BLaER1 (cell line): ENCODE measurements around the gene ESPNL.

Experiments
- H3K27ac ChIP-seq: shearing (Covaris generic); formaldehyde crosslinking; 2 replicates; pipeline ENCODE4 v1.8.1; 2022
- H3K27me3 ChIP-seq: shearing (Covaris generic); formaldehyde crosslinking; 2 replicates; pipeline ENCODE4 v1.8.1; 2022
- H3K36me3 ChIP-seq: shearing (Covaris generic); formaldehyde crosslinking; 2 replicates; pipeline ENCODE4 v1.8.1; 2022
- H3K4me1 ChIP-seq: shearing (Covaris generic); formaldehyde crosslinking; 2 replicates; pipeline ENCODE4 v1.8.1; 2022
- H3K4me2 ChIP-seq: shearing (Covaris generic); formaldehyde crosslinking; 2 replicates; pipeline ENCODE4 v1.8.1; 2022
- H3K4me3 ChIP-seq: shearing (Covaris generic); formaldehyde crosslinking; 2 replicates; pipeline ENCODE4 v1.8.1; 2022
- H3K9ac ChIP-seq: shearing (Covaris generic); formaldehyde crosslinking; 2 replicates; pipeline ENCODE4 v1.8.1; 2022
- H3K9me3 ChIP-seq: shearing (Covaris generic); formaldehyde crosslinking; 2 replicates; pipeline ENCODE4 v1.8.1; 2022
- H4K20me1 ChIP-seq: shearing (Covaris generic); formaldehyde crosslinking; 2 replicates; pipeline ENCODE4 v1.8.1; 2022
- Cebpa-rat ChIP-seq: shearing (Covaris generic); IDR thresholded peaks from 2 replicates; pipeline ENCODE4 v1.8.1; 2022

Gene ESPNL

GRCh38 chr2:238136820-238137537 is 36.8 kb downstream of the ESPNL start:
- peak; percentile 55; the same call in 1 of the 2 replicates for TF ChIP-seq Cebpa-rat
- Histone ChIP-seq H3K36me3 (peaks cover 13% of the 10 kb centered on the region), H3K27ac (peak overlapping the region; percentile 91), H3K4me1 (peaks cover 83% of the 10 kb centered on the region), H3K4me3 (no peak overlapping the region), H3K27me3 (no peaks in the 10 kb centered on the region), H4K20me1 (no peaks in the 10 kb centered on the region), H3K4me2 (peak overlapping the region; percentile 97), H3K9ac (no peak overlapping the region), H3K9me3 (no peaks in the 10 kb centered on the region)

GRCh38 chr2:238137885-238138284 is 37.7 kb downstream of the ESPNL start:
- H3K9ac ChIP-seq, result peak overlapping the region; percentile 83
- H3K4me3 ChIP-seq, result peak overlapping the region; percentile 61; the same call in 1 of the 2 replicates
- H3K27ac ChIP-seq, result peak overlapping the region; percentile 91
- H3K4me2 ChIP-seq, result peak overlapping the region; percentile 97
- no peak for TF ChIP-seq Cebpa-rat
- H3K4me1 ChIP-seq, result peaks cover 83% of the 10 kb centered on the region
- H3K9me3 ChIP-seq, result no peaks in the 10 kb centered on the region
- no peaks in the 10 kb centered on the region for H3K27me3 ChIP-seq
- H3K36me3 ChIP-seq, result peaks cover 20% of the 10 kb centered on the region
- H4K20me1 ChIP-seq, result no peaks in the 10 kb centered on the region

GRCh38 chr2:238138331-238139195 is 38.4 kb downstream of the ESPNL start, which contains the start of gene KLHL30:
KLHL30 (plus strand) TSS chr2:238138668; CDS start chr2:238140755, 2,087 bp downstream.
- H3K4me2 ChIP-seq, result peak within 1 kb of the TSS; percentile 97
- TF ChIP-seq Cebpa-rat, result no peak
- H3K27ac ChIP-seq, result peak within 1 kb of the TSS; percentile 91
- peak within 1 kb of the TSS; percentile 61 for H3K4me3 ChIP-seq
- H3K9ac ChIP-seq, result peak within 1 kb of the TSS; percentile 83
- peaks cover 83% of the 10 kb centered on the region for H3K4me1 ChIP-seq
- no peaks in the 10 kb centered on the region for H3K27me3 ChIP-seq
- H4K20me1 ChIP-seq, result no peaks in the 10 kb centered on the region
- H3K36me3 ChIP-seq, result peaks cover 20% of the 10 kb centered on the region
- no peaks in the 10 kb centered on the region for H3K9me3 ChIP-seq

- peak overlapping the region; percentile 61 for H3K4me3 ChIP-seq
- H3K27me3 ChIP-seq, result no peaks in the 10 kb centered on the region
- H3K36me3 ChIP-seq, result peaks cover 20% of the 10 kb centered on the region
- no peaks in the 10 kb centered on the region for H4K20me1 ChIP-seq
- peak overlapping the region; percentile 97 for H3K4me2 ChIP-seq
- H3K9ac ChIP-seq, result peak overlapping the region; percentile 83
- peaks cover 83% of the 10 kb centered on the region for H3K4me1 ChIP-seq
- TF ChIP-seq Cebpa-rat, result no peak
- H3K9me3 ChIP-seq, result no peaks in the 10 kb centered on the region
- peak overlapping the region; percentile 91 for H3K27ac ChIP-seq
These were observed 39.3 kb downstream of the ESPNL start for GRCh38 chr2:238139196-238140039.

GRCh38 chr2:238140040-238140439 is 39.9 kb downstream of the ESPNL start:
- H3K9ac ChIP-seq, result no peak overlapping the region
- peak overlapping the region; percentile 97 for H3K4me2 ChIP-seq
- H3K27me3 ChIP-seq, result no peaks in the 10 kb centered on the region
- H3K27ac ChIP-seq, result no peak overlapping the region; the same call in 1 of the 2 replicates
- H3K36me3 ChIP-seq, result peaks cover 20% of the 10 kb centered on the region
- H3K4me3 ChIP-seq, result no peak overlapping the region
- no peak for TF ChIP-seq Cebpa-rat
- H3K9me3 ChIP-seq, result no peaks in the 10 kb centered on the region
- H3K4me1 ChIP-seq, result peaks cover 89% of the 10 kb centered on the region
- no peaks in the 10 kb centered on the region for H4K20me1 ChIP-seq

- peak overlapping the region; percentile 97 for H3K4me2 ChIP-seq
- peaks cover 97% of the 10 kb centered on the region for H3K4me1 ChIP-seq
- no peaks in the 10 kb centered on the region for H4K20me1 ChIP-seq
- 0 out of 2 replicates have a peak overlapping the region, but pooled peaks have one; percentile 41 for H3K27ac ChIP-seq
- H3K27me3 ChIP-seq, result no peaks in the 10 kb centered on the region
- no peak overlapping the region for H3K9ac ChIP-seq
- no peak overlapping the region for H3K4me3 ChIP-seq
- TF ChIP-seq Cebpa-rat, result no peak
- peaks cover 20% of the 10 kb centered on the region for H3K36me3 ChIP-seq
- H3K9me3 ChIP-seq, result no peaks in the 10 kb centered on the region
These were observed 40.8 kb downstream of the ESPNL start for GRCh38 chr2:238140721-238141540.

GRCh38 chr2:238141541-238142318 is 41.6 kb downstream of the ESPNL start:
- no peak overlapping the region for H3K4me3 ChIP-seq
- peaks cover 100% of the 10 kb centered on the region for H3K4me1 ChIP-seq
- H3K36me3 ChIP-seq, result peaks cover 20% of the 10 kb centered on the region
- no peak for TF ChIP-seq Cebpa-rat
- H3K27ac ChIP-seq, result peak overlapping the region; percentile 41
- no peaks in the 10 kb centered on the region for H3K27me3 ChIP-seq
- H4K20me1 ChIP-seq, result no peaks in the 10 kb centered on the region
- H3K9ac ChIP-seq, result peak overlapping the region; percentile 14; the same call in 1 of the 2 replicates
- H3K9me3 ChIP-seq, result no peaks in the 10 kb centered on the region
- H3K4me2 ChIP-seq, result peak overlapping the region; percentile 97
